ENCODE results near the gene GPR137B. TPM values are rescaled to one million over a fixed set of nuclear protein-coding genes. Genes with fewer than 3 reads are reported as not detected.

Gene GPR137B
- total and polyA plus RNA-seq, 2 of the 8 experiments (the other 6 are each of a cell fraction or from before 2014, with no cell fraction given): 6.9 to 7.7 TPM

DNA sequence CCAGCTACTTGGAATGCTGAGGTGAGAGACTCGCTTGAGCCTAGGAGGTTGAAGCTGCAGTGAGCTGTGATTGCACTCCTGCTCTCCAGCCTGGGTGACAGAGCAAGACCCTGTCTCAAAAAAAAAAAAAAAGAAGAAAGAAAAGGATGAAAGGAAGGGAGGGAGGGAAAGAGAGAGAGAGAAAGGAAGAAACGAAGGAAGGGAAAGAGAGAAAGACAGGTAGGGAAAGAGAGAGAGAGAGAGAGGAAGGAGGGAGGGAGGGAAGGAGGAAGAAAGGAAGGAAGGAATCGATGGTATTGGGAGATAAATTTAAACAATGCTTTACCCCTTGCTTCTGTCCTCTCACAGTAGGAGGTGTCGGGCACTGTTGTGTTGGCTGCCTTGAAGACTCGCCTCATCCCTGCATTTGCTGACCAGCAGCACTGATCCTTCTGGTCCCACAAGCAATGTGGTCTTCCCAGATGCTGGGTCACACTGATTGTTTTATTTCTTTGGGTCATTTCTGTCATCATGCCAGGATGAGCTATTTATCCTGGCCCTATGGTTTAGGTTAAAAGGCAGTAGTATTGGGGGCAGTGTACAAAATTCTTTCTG lies 30.9 kb downstream of the GPR137B start:
- H4K91ac ChIP-seq (replicated peaks; ENCODE audit: insufficient read length, low read length): no peak overlapping the region
- H3K79me1 ChIP-seq (ENCODE audit: low read depth, low read length): no peaks in the 10 kb centered on the region
- no peak overlapping the region for H4K8ac ChIP-seq (ENCODE audit: extremely low read depth, insufficient read depth, low read length)
- H2BK12ac ChIP-seq (ENCODE audit: low read depth, low read length): no peak overlapping the region
- H2BK120ac ChIP-seq (replicated peaks; ENCODE audit: low read depth, low read length): no peak overlapping the region
- no peak overlapping the region for H3K23ac ChIP-seq (ENCODE audit: insufficient read length)
- no peaks in the 10 kb centered on the region for H3K79me2 ChIP-seq (ENCODE audit: control insufficient read depth in 1 of 2, insufficient read depth in 2 of 2, low read length in 2 of 2)
- no peak overlapping the region for H2BK15ac ChIP-seq (ENCODE audit: low read length)
- peaks cover 0 to 4% of the 10 kb centered on the region in 2 experiments for H4K20me1 ChIP-seq (replicated peaks in 1 of 2; ENCODE audit: control insufficient read depth in 1 of 2, insufficient read depth in 2 of 2, low read length in 2 of 2)
- H3K18ac ChIP-seq (ENCODE audit: extremely low read depth, low read length): no peak overlapping the region
- no peak overlapping the region for H2BK20ac ChIP-seq (ENCODE audit: low read length)
- DNase-seq (ENCODE audit: low read depth in 1 of 2, low spot score in 2 of 2) (no peak), FAIRE-seq (no peak)
- H3K23me2 ChIP-seq (ENCODE audit: low read depth, low read length): no peaks in the 10 kb centered on the region; the same call in 1 of the 2 replicates
- H3K27me3 ChIP-seq (replicated peaks in 1 of 4; ENCODE audit: control insufficient read depth in 3 of 4, extremely low read depth in 1 of 4, insufficient read depth in 3 of 4, low read length in 3 of 4): no peaks in the 10 kb centered on the region
- no peak overlapping the region for H2BK5ac ChIP-seq (ENCODE audit: low read depth, low read length)
- H3K9ac ChIP-seq (replicated peaks in 1 of 4; ENCODE audit: extremely low read depth in 1 of 4, low read depth in 3 of 4, low read length in 3 of 4): no peak overlapping the region
- H3K4ac ChIP-seq (replicated peaks; ENCODE audit: insufficient read length, low read depth, low read length): no peak overlapping the region
- H3K14ac ChIP-seq (ENCODE audit: insufficient read length): no peak overlapping the region
- H3K27ac ChIP-seq (ENCODE audit: low read depth, low read length): no peak overlapping the region
- H2AFZ ChIP-seq (ENCODE audit: low read length): no peak overlapping the region
- POLR2A ChIA-PET (ENCODE audit: partially characterized antibody): interaction anchor here (1.5 kb wide), 1 partner anchor 108 kb away, joined by 3 read pairs; the partner anchor contains the start of gene ERO1B
- no peak overlapping the region for H3K56ac ChIP-seq (replicated peaks; ENCODE audit: insufficient read length, low read depth, low read length)
- no peak overlapping the region for H2AK5ac ChIP-seq (ENCODE audit: low read depth, low read length)
- 53% methylated on average over 5 of the region's 5 CpGs; no CpG with 5 or more reads in 1 of the 2 experiments for WGBS, 2 experiments (ENCODE audit: extremely low coverage in 1 of 2, insufficient coverage in 1 of 2, insufficient read length in 1 of 2, insufficient replicate concordance in 2 of 2, low coverage in 1 of 2, low lambda C conversion rate in 2 of 2, missing lambda C conversion rate in 1 of 2)
- no peak overlapping the region for H3K4me3 ChIP-seq (ENCODE audit: extremely low read depth in 1 of 4, insufficient read depth in 2 of 4, low read depth in 3 of 4, low read length in 4 of 4)
- CTCF ChIA-PET (ENCODE audit: partially characterized antibody): interaction anchor here (0.8 to 2.1 kb wide), 4 partner anchors 17 to 110 kb away, joined by 3 to 7 read pairs (median 3); no protein-coding TSS in a partner anchor
- H4K5ac ChIP-seq (ENCODE audit: insufficient read length, low read depth, low read length): no peak overlapping the region
- H3K4me1 ChIP-seq (replicated peaks in 1 of 4; ENCODE audit: control insufficient read depth in 3 of 4, insufficient read depth in 4 of 4, low read length in 3 of 4): peaks cover 0 to 4% (median under 1%) of the 10 kb centered on the region in 4 experiments; a peak in 2 of 7 replicates
- no peaks in the 10 kb centered on the region; a peak in 1 of 8 replicates for H3K36me3 ChIP-seq (ENCODE audit: control insufficient read depth in 2 of 4, insufficient read depth in 4 of 4, low read length in 3 of 4)
- H3K9me3 ChIP-seq (ENCODE audit: insufficient read depth in 2 of 2, low read depth in 1 of 2, low read length in 1 of 2): no peaks in the 10 kb centered on the region
- H3K4me2 ChIP-seq (ENCODE audit: insufficient read depth in 1 of 2, low read depth in 2 of 2, low read length in 2 of 2): peak overlapping the region in 1 of 2 experiments; percentile 34; a peak in 1 of 4 replicates
- TF ChIP-seq CHD2 (IDR thresholded peaks at IDR 0.05; ENCODE audit: low read length) (no peak), TCF12 (IDR thresholded peaks at IDR 0.05; ENCODE audit: low read depth, low read length) (no peak), SP2 (IDR thresholded peaks at IDR 0.05; ENCODE audit: low read length) (no peak), POLR2A (IDR thresholded peaks at IDR 0.05; ENCODE audit: control extremely low read depth in 1 of 2, low read depth in 2 of 2, low read length in 2 of 2) (no peak), CTCF (IDR thresholded peaks at IDR 0.05; ENCODE audit: control extremely low read depth in 1 of 3, insufficient read depth in 1 of 3, low read depth in 1 of 3, low read length in 3 of 3) (no peak), POLR2AphosphoS5 (IDR thresholded peaks at IDR 0.05; ENCODE audit: low read depth, low read length) (no peak), TAF7 (optimal IDR thresholded peaks at IDR 0.05; ENCODE audit: borderline replicate concordance, low read depth, low read length) (no peak), CEBPB (IDR thresholded peaks at IDR 0.05; ENCODE audit: low read depth, low read length) (no peak), EZH2 (IDR thresholded peaks at IDR 0.05; ENCODE audit: low read depth, low read length, severe bottlenecking) (no peak), CBX5 (IDR thresholded peaks at IDR 0.05; ENCODE audit: low read depth, low read length) (no peak)
- TF ChIP-seq, protein P1, sequence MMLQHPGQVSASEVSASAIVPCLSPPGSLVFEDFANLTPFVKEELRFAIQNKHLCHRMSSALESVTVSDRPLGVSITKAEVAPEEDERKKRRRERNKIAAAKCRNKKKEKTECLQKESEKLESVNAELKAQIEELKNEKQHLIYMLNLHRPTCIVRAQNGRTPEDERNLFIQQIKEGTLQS (IDR thresholded peaks at IDR 0.05; ENCODE audit: insufficient read depth, low read depth, low read length): no peak
